22Rv1 (cell line): ENCODE measurements around the gene CLTA.
"Not testable (repeated sequence)": the region's sequence is repeated elsewhere in the genome, so short reads cannot be mapped to it uniquely, and the experiment has no call there.

ENCODE experiments used
- CTCF ChIP-seq: fragments of 450-650 bp; IDR thresholded peaks from 2 replicates; pipeline ENCODE4 v1.5.1; 2017; ENCODE audit warnings: mild to moderate bottlenecking
- ZFX ChIP-seq: fragments of 450-650 bp; IDR thresholded peaks from 2 replicates; pipeline ENCODE4 v1.6.1; 2017; ENCODE audit warnings: antibody characterized with exemption, borderline replicate concordance

- TF ChIP-seq CTCF, ZFX: not testable (repeated sequence)
Observed at GRCh38 chr9:36160126-36160525, 30.6 kb upstream of the CLTA start.
